Measurements from ENCODE around the gene FUZ. TPM values are rescaled to one million over a fixed set of nuclear protein-coding genes. Genes with fewer than 3 reads are reported as not detected.

The FUZ gene
- total RNA-seq, 4 donors from 2014 or later: 19.0 to 31.7 (median 26.8) TPM

GRCh38 chr19:49835562-49835961 is 22.5 kb upstream of the FUZ start:
- no peaks in the 10 kb centered on the region for H3K4me1 ChIP-seq
- no peaks in the 10 kb centered on the region for H3K9me3 ChIP-seq
- H3K4me3 ChIP-seq: no peak overlapping the region
- 87 to 92% methylated on average over 9 to 10 of the region's 12 CpGs for WGBS, 2 donors
- H3K36me3 ChIP-seq: peaks cover 0 to 98% (median 30%) of the 10 kb centered on the region in 3 donors
- no peak for TF ChIP-seq POLR2A (IDR thresholded peaks at IDR 0.05)
- no peak for TF ChIP-seq EP300 (IDR thresholded peaks at IDR 0.05)
- TF ChIP-seq CTCF (IDR thresholded peaks at IDR 0.05): no peak
- H3K27ac ChIP-seq: no peak overlapping the region
- H3K27me3 ChIP-seq: no peaks in the 10 kb centered on the region
- DNase-seq (ENCODE audit: low spot score in 2 of 2): no peak

- no peaks in the 10 kb centered on the region for H3K4me1 ChIP-seq
- H3K4me3 ChIP-seq: no peak overlapping the region
- no peak for TF ChIP-seq EP300 (IDR thresholded peaks at IDR 0.05)
- TF ChIP-seq CTCF (IDR thresholded peaks at IDR 0.05): no peak
- 89 to 91% methylated on average over 7 of the region's 7 CpGs for WGBS, 2 donors
- no peak overlapping the region for H3K27ac ChIP-seq
- no peaks in the 10 kb centered on the region for H3K27me3 ChIP-seq
- DNase-seq (ENCODE audit: low spot score in 2 of 2): no peak
- peaks cover 0 to 100% (median 30%) of the 10 kb centered on the region in 3 donors for H3K36me3 ChIP-seq
- H3K9me3 ChIP-seq: no peaks in the 10 kb centered on the region
Observed at GRCh38 chr19:49833599-49833998, 20.5 kb upstream of the FUZ start.

- H3K36me3 ChIP-seq: peaks cover 0 to 100% (median 30%) of the 10 kb centered on the region in 3 donors
- H3K27me3 ChIP-seq: no peaks in the 10 kb centered on the region
- 63 to 72% methylated on average over 9 of the region's 9 CpGs for WGBS, 2 donors
- no peaks in the 10 kb centered on the region for H3K4me1 ChIP-seq
- no peak overlapping the region for H3K4me3 ChIP-seq
- TF ChIP-seq EP300 (IDR thresholded peaks at IDR 0.05): no peak
- TF ChIP-seq CTCF (IDR thresholded peaks at IDR 0.05): no peak
- TF ChIP-seq POLR2A (IDR thresholded peaks at IDR 0.05): no peak
- H3K9me3 ChIP-seq: no peaks in the 10 kb centered on the region
- DNase-seq (ENCODE audit: low spot score in 2 of 2): no peak
- H3K27ac ChIP-seq: no peak overlapping the region
Observed at GRCh38 chr19:49832556-49832955, 19.5 kb upstream of the FUZ start.

GRCh38 chr19:49831592-49831991 is 18.5 kb upstream of the FUZ start:
- Histone ChIP-seq H3K9me3 (no peaks in the 10 kb centered on the region), H3K4me3 (no peak overlapping the region), H3K27ac (no peak overlapping the region), H3K27me3 (no peaks in the 10 kb centered on the region), H3K4me1 (no peaks in the 10 kb centered on the region), H3K36me3 (peaks cover 0 to 100% (median 30%) of the 10 kb centered on the region in 3 donors)
- DNase-seq (ENCODE audit: low spot score in 2 of 2): no peak
- WGBS, 2 donors: 95 to 96% methylated on average over 8 of the region's 8 CpGs
- no peak for TF ChIP-seq EP300 (IDR thresholded peaks at IDR 0.05)
- TF ChIP-seq POLR2A (IDR thresholded peaks at IDR 0.05): no peak
- no peak for TF ChIP-seq CTCF (IDR thresholded peaks at IDR 0.05)

GRCh38 chr19:49830766-49831165 is 17.7 kb upstream of the FUZ start:
- H3K27ac ChIP-seq: no peak overlapping the region
- no peaks in the 10 kb centered on the region for H3K9me3 ChIP-seq
- WGBS, 2 donors: 91 to 95% methylated on average over 11 to 12 of the region's 12 CpGs
- H3K4me3 ChIP-seq: no peak overlapping the region
- DNase-seq (ENCODE audit: low spot score in 2 of 2): no peak
- H3K36me3 ChIP-seq: peaks cover 0 to 99% (median 24%) of the 10 kb centered on the region in 3 donors
- H3K27me3 ChIP-seq: no peaks in the 10 kb centered on the region
- TF ChIP-seq CTCF (IDR thresholded peaks at IDR 0.05) (no peak), POLR2A (IDR thresholded peaks at IDR 0.05) (no peak), EP300 (IDR thresholded peaks at IDR 0.05) (no peak)
- H3K4me1 ChIP-seq: no peaks in the 10 kb centered on the region
